Gastrocnemius medialis (tissue), 4 donors: ENCODE data around the gene WFDC5.

ENCODE experiments used
- CTCF ChIP-seq, 5 experiments: fragments of 450-650 bp in 3 of 5; fragments of 200-600 bp in 2 of 5; sonication (generic) in 2 of 5; IDR thresholded peaks in 4 of 5; conservative IDR thresholded peaks in 1 of 5; 1 replicate in 4 of 5; 2 replicates in 1 of 5; pipeline ENCODE4 v1.5.1; 2016 to 2019; ENCODE audit warnings: antibody characterized with exemption in 5 of 5, mild to moderate bottlenecking in 3 of 5, moderate library complexity in 3 of 5
- POLR2A ChIP-seq, 2 donors: fragments of 450-650 bp; IDR thresholded peaks; one replicate each; pipeline ENCODE4 v1.6.1; 2017; ENCODE audit warnings: antibody characterized with exemption in 2 of 2, mild to moderate bottlenecking in 2 of 2, moderate library complexity in 2 of 2

GRCh38 chr20:45128099-45128498, 13.1 kb upstream of the WFDC5 start:
- no peak for TF ChIP-seq CTCF (IDR thresholded peaks at IDR 0.05 in 4 of 5, conservative IDR thresholded peaks at IDR 0.05 in 1 of 5)
- no peak for TF ChIP-seq POLR2A (IDR thresholded peaks at IDR 0.05)
